HL-60/S4 treated with phorbol 12-myristate 13-acetate at 8.2 ng/mL for 4 days and 3 days (cell line): ENCODE results near the gene DLK1.

ENCODE experiments used
- in situ Hi-C: fragments of 300-500 bp; cut with MboI; formaldehyde crosslinking; loops from 2 replicates; pipeline ENCODE4 v1.15.0; 2022; ENCODE audit warnings: low sequenced_read_pairs

DLK1 gene

GRCh38 chr14:100712490-100712889 is 14.2 kb upstream of the DLK1 start:
- in situ Hi-C loops, result no loop called here

- in situ Hi-C loops, result no loop called here
These were observed 13.0 kb upstream of the DLK1 start for GRCh38 chr14:100713705-100714104.

- in situ Hi-C loops, result no loop called here
These were observed 12.3 kb upstream of the DLK1 start for GRCh38 chr14:100714258-100714892.

- in situ Hi-C loops, result no loop called here
These were observed 11.4 kb upstream of the DLK1 start for GRCh38 chr14:100715332-100715731.

GRCh38 chr14:100715803-100716202 is 10.9 kb upstream of the DLK1 start:
- in situ Hi-C loops, result no loop called here

GRCh38 chr14:100717386-100717785 is 9.3 kb upstream of the DLK1 start:
- in situ Hi-C loops, result no loop called here

GRCh38 chr14:100719976-100720520 is 6.6 kb upstream of the DLK1 start:
- in situ Hi-C loops, result no loop called here

- in situ Hi-C loops, result no loop called here
These were observed 5.1 kb upstream of the DLK1 start for GRCh38 chr14:100721568-100721967.

- in situ Hi-C loops, result no loop called here
These were observed 4.3 kb upstream of the DLK1 start for GRCh38 chr14:100722367-100722766.

- in situ Hi-C loops, result no loop called here
These were observed 3.4 kb upstream of the DLK1 start for GRCh38 chr14:100723135-100723829.

GRCh38 chr14:100723830-100724437 is 2.8 kb upstream of the DLK1 start:
- in situ Hi-C loops, result no loop called here

GRCh38 chr14:100724536-100724935 is 2.2 kb upstream of the DLK1 start:
- in situ Hi-C loops, result no loop called here

GRCh38 chr14:100725587-100726387 is 905 bp upstream of the DLK1 start:
- in situ Hi-C loops, result no loop called here

GRCh38 chr14:100727086-100727872 is 587 bp downstream of the DLK1 start:
- in situ Hi-C loops, result no loop called here

- in situ Hi-C loops, result no loop called here
These were observed 1.2 kb downstream of the DLK1 start for GRCh38 chr14:100727873-100728240.

- in situ Hi-C loops, result no loop called here
These were observed 2.3 kb downstream of the DLK1 start for GRCh38 chr14:100728962-100729361.

- in situ Hi-C loops, result no loop called here
These were observed 3.3 kb downstream of the DLK1 start for GRCh38 chr14:100729982-100730381.

GRCh38 chr14:100730581-100730980 is 3.9 kb downstream of the DLK1 start:
- in situ Hi-C loops, result no loop called here

- in situ Hi-C loops, result no loop called here
These were observed 4.4 kb downstream of the DLK1 start for GRCh38 chr14:100731011-100731670.
